Neural cell (in vitro differentiated cells): ENCODE measurements around the gene RAB17.

Experiments used
- EP300 ChIP-seq: fragments of 450-650 bp; conservative IDR thresholded peaks from 2 replicates; pipeline ENCODE4 v1.6.1; 2014; ENCODE audit warnings: antibody characterized with exemption, mild to moderate bottlenecking, moderate library complexity; ENCODE audit not compliant: poor library complexity, severe bottlenecking
- MXI1 ChIP-seq: fragments of 450-650 bp; conservative IDR thresholded peaks from 2 replicates; pipeline ENCODE4 v1.6.1; 2014; ENCODE audit warnings: antibody characterized with exemption, mild to moderate bottlenecking; ENCODE audit not compliant: poor library complexity, severe bottlenecking
- POLR2AphosphoS5 ChIP-seq: IDR thresholded peaks from 2 replicates; pipeline ENCODE4 v1.6.1; 2012
- RAD21 ChIP-seq: fragments of 450-650 bp; conservative IDR thresholded peaks from 2 replicates; pipeline ENCODE4 v1.6.1; 2014; ENCODE audit warnings: antibody characterized with exemption, mild to moderate bottlenecking, moderate library complexity
- TF ChIP-seq, protein P1 (sequence below): fragments of 450-650 bp; IDR thresholded peaks from 2 replicates; pipeline ENCODE4 v1.5.1; 2014; ENCODE audit warnings: antibody characterized with exemption, mild to moderate bottlenecking, moderate library complexity; ENCODE audit not compliant: poor library complexity, severe bottlenecking
- TF ChIP-seq, protein P2 (sequence below): IDR thresholded peaks from 2 replicates; pipeline ENCODE4 v1.6.1; 2012; ENCODE audit warnings: borderline replicate concordance

DNA sequence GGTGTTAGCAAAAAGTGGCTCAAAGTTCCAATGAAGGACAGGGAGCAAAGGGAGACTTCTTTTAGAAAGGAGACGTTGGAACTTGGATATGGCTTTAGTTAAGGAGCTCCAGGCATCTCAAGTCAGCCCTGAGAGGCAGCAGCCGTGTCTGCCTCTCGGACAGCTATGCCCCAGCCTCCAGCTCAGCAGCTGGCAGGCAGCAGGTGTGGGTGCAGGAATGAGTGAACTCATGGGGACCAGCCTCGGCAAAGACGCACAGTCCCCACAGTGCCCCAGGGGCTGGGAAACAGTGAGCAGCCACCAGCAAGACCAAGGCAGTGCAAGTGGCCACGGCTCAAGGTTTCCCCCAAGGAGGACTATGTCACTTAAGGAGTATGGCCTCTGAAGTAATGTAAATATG lies 35.2 kb upstream of the RAB17 start:
- TF ChIP-seq EP300, result no peak
- TF ChIP-seq, protein P1, sequence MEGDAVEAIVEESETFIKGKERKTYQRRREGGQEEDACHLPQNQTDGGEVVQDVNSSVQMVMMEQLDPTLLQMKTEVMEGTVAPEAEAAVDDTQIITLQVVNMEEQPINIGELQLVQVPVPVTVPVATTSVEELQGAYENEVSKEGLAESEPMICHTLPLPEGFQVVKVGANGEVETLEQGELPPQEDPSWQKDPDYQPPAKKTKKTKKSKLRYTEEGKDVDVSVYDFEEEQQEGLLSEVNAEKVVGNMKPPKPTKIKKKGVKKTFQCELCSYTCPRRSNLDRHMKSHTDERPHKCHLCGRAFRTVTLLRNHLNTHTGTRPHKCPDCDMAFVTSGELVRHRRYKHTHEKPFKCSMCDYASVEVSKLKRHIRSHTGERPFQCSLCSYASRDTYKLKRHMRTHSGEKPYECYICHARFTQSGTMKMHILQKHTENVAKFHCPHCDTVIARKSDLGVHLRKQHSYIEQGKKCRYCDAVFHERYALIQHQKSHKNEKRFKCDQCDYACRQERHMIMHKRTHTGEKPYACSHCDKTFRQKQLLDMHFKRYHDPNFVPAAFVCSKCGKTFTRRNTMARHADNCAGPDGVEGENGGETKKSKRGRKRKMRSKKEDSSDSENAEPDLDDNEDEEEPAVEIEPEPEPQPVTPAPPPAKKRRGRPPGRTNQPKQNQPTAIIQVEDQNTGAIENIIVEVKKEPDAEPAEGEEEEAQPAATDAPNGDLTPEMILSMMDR, result no peak
- TF ChIP-seq MXI1, result no peak
- no peak for TF ChIP-seq POLR2AphosphoS5
- TF ChIP-seq, protein P2, sequence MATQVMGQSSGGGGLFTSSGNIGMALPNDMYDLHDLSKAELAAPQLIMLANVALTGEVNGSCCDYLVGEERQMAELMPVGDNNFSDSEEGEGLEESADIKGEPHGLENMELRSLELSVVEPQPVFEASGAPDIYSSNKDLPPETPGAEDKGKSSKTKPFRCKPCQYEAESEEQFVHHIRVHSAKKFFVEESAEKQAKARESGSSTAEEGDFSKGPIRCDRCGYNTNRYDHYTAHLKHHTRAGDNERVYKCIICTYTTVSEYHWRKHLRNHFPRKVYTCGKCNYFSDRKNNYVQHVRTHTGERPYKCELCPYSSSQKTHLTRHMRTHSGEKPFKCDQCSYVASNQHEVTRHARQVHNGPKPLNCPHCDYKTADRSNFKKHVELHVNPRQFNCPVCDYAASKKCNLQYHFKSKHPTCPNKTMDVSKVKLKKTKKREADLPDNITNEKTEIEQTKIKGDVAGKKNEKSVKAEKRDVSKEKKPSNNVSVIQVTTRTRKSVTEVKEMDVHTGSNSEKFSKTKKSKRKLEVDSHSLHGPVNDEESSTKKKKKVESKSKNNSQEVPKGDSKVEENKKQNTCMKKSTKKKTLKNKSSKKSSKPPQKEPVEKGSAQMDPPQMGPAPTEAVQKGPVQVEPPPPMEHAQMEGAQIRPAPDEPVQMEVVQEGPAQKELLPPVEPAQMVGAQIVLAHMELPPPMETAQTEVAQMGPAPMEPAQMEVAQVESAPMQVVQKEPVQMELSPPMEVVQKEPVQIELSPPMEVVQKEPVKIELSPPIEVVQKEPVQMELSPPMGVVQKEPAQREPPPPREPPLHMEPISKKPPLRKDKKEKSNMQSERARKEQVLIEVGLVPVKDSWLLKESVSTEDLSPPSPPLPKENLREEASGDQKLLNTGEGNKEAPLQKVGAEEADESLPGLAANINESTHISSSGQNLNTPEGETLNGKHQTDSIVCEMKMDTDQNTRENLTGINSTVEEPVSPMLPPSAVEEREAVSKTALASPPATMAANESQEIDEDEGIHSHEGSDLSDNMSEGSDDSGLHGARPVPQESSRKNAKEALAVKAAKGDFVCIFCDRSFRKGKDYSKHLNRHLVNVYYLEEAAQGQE, result no peak
- no peak for TF ChIP-seq RAD21
